ENCODE data around the gene CACNB2.
"Not testable (repeated sequence)": the region's sequence is repeated elsewhere in the genome, so short reads cannot be mapped to it uniquely, and the experiment has no call there.

The CACNB2 gene

DNA sequence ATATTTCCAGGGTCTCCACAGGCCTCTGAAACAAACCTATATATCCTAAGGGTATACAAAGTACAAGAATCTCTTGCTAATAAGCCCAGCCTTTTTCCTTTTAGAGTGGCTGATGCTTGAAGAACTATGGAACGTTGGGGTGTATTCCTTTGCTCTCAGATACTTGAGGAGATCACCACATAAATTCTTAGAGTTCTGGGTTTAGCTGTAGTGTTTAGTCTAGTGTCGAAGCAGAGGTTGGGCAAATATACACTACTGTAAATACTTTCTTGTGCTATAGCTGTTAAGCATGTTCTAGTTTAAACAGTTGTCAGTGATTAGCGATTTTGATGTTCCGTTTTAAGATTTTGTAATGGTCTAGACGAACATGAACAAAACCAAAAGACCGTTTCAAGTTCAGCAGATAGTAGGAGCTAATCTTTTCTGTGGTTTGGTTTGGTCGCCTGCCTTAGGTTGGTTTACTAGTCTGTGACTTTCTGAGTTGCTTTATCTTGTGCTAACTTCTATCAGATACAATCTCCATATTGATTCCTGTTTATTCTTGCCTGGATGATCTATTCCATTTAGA, 281.6 kb downstream of the CACNB2 start:
- FAIRE-seq: no peak
- no peak for DNase-seq (ENCODE audit: insufficient read length, low spot score)
- TF ChIP-seq TAF1 (IDR thresholded peaks at IDR 0.05; ENCODE audit: low read depth, low read length) (no peak), PAX5 (IDR thresholded peaks at IDR 0.05; ENCODE audit: insufficient read depth, low read length, severe bottlenecking) (no peak), POLR2AphosphoS5 (IDR thresholded peaks at IDR 0.05; ENCODE audit: low read depth, low read length) (no peak)

DNA sequence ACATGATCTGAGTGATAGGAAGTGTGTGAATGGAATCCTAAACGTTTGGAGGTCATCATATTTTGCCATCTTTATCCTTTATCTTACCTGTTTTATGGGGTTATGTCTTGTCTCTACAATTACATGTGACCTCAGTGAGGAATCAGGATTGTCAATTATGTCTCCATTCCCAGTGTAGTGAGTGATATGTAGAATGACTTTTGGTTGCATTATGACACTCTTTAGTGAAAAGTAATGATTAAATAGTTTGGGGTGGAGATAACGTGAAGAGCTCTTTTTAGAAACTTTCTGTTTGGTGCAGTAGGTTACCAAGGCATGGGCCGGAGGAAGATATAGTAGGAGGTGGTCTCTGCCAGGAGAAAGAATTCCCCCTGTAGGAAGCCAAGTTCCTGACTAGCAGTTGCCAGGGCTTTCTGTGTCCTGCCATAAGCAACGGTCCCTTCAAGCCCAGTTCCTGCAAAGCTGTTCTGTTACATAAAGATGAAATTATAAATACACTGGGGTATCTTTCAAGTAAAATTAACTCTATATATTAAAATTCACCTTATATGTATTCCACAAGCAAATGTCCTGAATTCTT, 282.9 kb downstream of the CACNB2 start:
- FAIRE-seq: no peak
- TF ChIP-seq POLR2AphosphoS5 (IDR thresholded peaks at IDR 0.05; ENCODE audit: low read depth, low read length): no peak
- no peak for TF ChIP-seq TAF1 (IDR thresholded peaks at IDR 0.05; ENCODE audit: low read depth, low read length)
- no peak for TF ChIP-seq SPI1 (IDR thresholded peaks at IDR 0.05; ENCODE audit: low read depth, low read length)
- TF ChIP-seq PAX5 (IDR thresholded peaks at IDR 0.05; ENCODE audit: insufficient read depth, low read length, severe bottlenecking): no peak
- no peak for TF ChIP-seq POLR2A (IDR thresholded peaks at IDR 0.05; ENCODE audit: low read depth, low read length)
- TF ChIP-seq POU2F2 (IDR thresholded peaks at IDR 0.05; ENCODE audit: low read depth, low read length): no peak
- DNase-seq (ENCODE audit: insufficient read length, low spot score): no peak

DNA sequence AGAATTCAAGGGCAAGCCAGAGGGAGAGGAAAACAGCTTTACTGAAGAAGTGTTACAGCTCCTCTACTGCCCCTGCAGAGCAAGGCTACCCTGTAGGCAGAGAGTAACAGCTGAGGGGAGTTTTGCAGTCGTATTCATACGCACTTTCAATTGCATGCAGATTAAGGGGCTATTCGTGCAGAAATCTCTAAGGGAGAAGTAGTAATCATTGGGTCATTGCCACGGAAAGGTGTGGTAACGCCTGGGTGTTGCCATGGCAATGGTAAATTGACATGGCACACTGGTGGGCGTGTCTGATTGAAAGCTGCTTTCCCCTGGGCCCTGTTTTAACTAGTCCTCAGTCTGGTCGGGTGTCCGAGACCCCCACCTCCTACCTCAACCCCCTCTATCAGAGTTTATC, 284.0 kb downstream of the CACNB2 start:
- FAIRE-seq: no peak
- no peak for DNase-seq (ENCODE audit: insufficient read length, low spot score)
- TF ChIP-seq PAX5 (IDR thresholded peaks at IDR 0.05; ENCODE audit: insufficient read depth, low read length, severe bottlenecking) (no peak), POLR2A (IDR thresholded peaks at IDR 0.05; ENCODE audit: low read depth, low read length) (no peak), SPI1 (IDR thresholded peaks at IDR 0.05; ENCODE audit: low read depth, low read length) (no peak), POLR2AphosphoS5 (IDR thresholded peaks at IDR 0.05; ENCODE audit: low read depth, low read length) (no peak), POU2F2 (IDR thresholded peaks at IDR 0.05; ENCODE audit: low read depth, low read length) (no peak), TAF1 (IDR thresholded peaks at IDR 0.05; ENCODE audit: low read depth, low read length) (no peak)

DNA sequence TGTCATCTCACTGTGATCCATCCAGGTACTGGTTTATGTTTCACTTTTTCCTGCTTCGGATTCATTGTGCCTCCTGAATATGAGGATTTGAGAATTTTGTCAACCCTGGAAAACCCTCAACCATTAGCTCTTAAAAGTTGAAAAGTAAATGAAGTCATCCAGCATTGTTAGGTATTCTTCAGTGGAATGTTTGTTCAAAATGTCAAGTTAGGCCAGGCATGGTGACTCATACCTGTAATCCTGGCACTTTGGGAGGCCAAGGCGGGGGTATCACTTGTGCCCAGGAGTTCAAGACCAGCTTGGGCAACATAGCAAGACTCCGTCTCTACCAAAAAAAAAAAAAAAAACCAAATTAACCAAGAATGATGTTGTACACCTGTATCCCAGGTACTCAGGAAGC, 289.1 kb downstream of the CACNB2 start:
- TF ChIP-seq TAF1 (IDR thresholded peaks at IDR 0.05; ENCODE audit: low read depth, low read length): no peak
- TF ChIP-seq POU2F2 (IDR thresholded peaks at IDR 0.05; ENCODE audit: low read depth, low read length): no peak
- no peak for TF ChIP-seq POLR2A (IDR thresholded peaks at IDR 0.05; ENCODE audit: low read depth, low read length)
- TF ChIP-seq SPI1 (IDR thresholded peaks at IDR 0.05; ENCODE audit: low read depth, low read length): no peak
- no peak for TF ChIP-seq PAX5 (IDR thresholded peaks at IDR 0.05; ENCODE audit: insufficient read depth, low read length, severe bottlenecking)
- TF ChIP-seq POLR2AphosphoS5 (IDR thresholded peaks at IDR 0.05; ENCODE audit: low read depth, low read length): no peak
- DNase-seq (ENCODE audit: insufficient read length, low spot score) (no peak), FAIRE-seq (no peak)

DNA sequence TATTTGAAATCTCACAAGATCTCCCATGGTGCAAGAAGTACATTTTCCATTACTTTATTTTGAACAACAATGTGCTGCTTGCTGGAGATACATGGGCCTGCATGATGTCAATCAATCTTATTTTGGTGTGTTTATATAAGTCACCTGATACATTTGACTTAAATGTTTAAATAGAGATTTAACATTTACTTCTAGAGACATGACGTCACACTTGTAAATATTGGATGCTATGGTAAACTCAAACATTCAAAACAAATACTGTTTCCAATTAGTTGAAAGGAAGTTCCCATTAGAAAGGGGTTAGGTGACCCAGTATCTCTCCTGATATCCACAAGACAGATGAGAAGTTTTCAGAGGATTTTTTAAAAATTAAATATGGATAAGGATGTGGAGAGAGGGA, 296.7 kb downstream of the CACNB2 start:
- DNase-seq (ENCODE audit: insufficient read length, low spot score) (no peak), FAIRE-seq (no peak)
- no peak for TF ChIP-seq SPI1 (IDR thresholded peaks at IDR 0.05; ENCODE audit: low read depth, low read length)

DNA sequence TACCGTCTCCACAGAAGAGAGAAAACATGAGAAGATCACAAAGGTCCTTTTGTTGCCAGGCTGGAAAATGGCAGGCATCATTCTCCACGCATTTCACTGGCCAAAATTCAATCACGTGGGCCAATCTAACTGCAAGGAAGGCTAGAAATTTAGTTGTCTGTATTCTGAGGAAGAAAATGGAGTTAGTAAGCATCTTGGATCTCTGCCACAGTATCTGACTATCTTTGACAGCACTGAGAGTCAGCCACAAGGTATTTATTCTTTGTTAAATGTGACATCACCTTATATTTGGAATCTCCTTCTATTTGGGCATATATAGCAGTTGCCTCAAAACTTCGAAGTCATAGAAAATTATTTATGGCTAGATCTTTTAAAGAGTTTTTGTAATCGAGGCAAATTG, 297.3 kb downstream of the CACNB2 start:
- FAIRE-seq: no peak
- DNase-seq (ENCODE audit: insufficient read length, low spot score): no peak
- TF ChIP-seq POLR2A (IDR thresholded peaks at IDR 0.05; ENCODE audit: low read depth, low read length) (no peak), TAF1 (IDR thresholded peaks at IDR 0.05; ENCODE audit: low read depth, low read length) (no peak), SPI1 (IDR thresholded peaks at IDR 0.05; ENCODE audit: low read depth, low read length) (no peak)

DNA sequence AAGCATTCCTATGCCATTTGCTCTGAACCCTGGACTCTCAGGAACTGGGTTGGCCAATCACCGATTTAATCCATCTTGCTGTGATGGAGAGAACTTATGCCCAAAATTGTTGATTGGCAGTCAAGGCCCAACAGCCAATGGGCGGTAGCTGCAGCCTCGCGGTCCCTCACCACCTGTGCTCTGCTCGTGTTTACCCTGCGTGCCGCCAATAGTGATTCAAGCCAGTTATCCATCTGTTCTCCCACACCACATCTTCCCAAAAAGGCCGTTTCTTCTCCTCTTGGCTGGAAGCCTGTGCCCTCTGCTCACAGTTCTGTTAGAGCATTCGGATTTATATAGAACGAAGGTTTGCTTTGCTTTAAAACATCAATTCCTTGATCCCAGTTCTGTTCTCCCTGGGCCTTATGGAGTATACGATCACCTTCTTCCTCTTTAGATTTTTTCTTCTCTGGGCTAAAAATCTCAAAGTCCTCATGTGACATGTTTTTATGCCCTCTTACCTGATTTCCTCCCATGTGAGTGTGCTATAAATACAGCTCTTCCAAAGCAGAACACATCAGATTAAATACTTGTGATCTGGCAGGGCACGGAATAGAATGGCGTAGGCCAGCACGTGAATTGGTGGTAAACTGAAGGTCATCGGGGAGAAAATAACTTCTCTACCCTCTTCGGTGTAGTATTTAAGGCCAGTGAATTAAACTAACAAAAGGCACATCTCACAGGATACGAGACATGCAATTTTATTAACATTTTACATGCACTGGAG, 298.3 kb downstream of the CACNB2 start:
- DNase-seq (ENCODE audit: insufficient read length, low spot score) (no peak), FAIRE-seq (no peak)
- no peak for TF ChIP-seq POLR2AphosphoS5 (IDR thresholded peaks at IDR 0.05; ENCODE audit: low read depth, low read length)
- no peak for TF ChIP-seq TAF1 (IDR thresholded peaks at IDR 0.05; ENCODE audit: low read depth, low read length)
- no peak for TF ChIP-seq POU2F2 (IDR thresholded peaks at IDR 0.05; ENCODE audit: low read depth, low read length)
- TF ChIP-seq PAX5 (IDR thresholded peaks at IDR 0.05; ENCODE audit: insufficient read depth, low read length, severe bottlenecking): no peak
- no peak for TF ChIP-seq SPI1 (IDR thresholded peaks at IDR 0.05; ENCODE audit: low read depth, low read length)
- no peak for TF ChIP-seq POLR2A (IDR thresholded peaks at IDR 0.05; ENCODE audit: low read depth, low read length)

DNA sequence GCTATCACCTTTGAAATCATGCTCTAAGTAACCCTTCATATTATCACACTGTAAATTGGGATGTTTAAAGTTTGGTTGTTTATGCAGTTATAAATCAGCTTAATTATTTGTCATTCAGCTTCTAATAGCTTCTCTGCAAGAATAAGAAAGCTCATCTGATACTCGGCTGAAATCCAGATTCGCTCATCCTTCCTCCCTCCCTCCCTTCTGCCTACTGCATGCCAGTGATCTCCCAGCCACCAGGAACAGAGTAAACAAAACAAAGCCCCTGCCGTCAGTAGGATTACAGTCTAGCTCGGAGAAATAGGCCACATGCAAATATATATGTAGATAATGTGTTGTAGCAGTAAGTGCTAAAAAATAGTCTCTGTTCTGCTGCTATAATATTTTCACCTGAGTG, 299.4 kb downstream of the CACNB2 start:
- FAIRE-seq (no peak), DNase-seq (ENCODE audit: insufficient read length, low spot score) (no peak)
- TF ChIP-seq POU2F2 (IDR thresholded peaks at IDR 0.05; ENCODE audit: low read depth, low read length) (no peak), TAF1 (IDR thresholded peaks at IDR 0.05; ENCODE audit: low read depth, low read length) (no peak), POLR2AphosphoS5 (IDR thresholded peaks at IDR 0.05; ENCODE audit: low read depth, low read length) (no peak), POLR2A (IDR thresholded peaks at IDR 0.05; ENCODE audit: low read depth, low read length) (no peak)

DNA sequence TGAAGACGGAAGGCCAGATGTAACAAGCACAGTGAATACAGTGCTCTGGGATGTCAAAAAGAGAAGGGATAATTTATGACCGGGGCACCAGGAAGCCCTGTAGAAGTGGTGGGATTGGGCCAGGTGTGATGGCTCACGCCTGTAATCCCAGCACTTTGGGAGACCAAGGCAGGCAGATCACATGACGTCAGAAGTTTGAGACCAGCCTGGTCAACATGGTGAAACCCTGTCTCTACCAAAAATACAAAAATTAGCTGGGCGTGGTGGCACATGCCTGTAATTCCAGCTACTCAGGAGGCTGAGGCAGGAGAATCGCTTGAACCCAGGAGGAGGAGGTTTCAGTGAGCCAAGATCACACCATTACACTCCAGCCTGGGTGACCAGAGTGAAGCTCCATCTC, 305.4 kb downstream of the CACNB2 start:
- DNase-seq (ENCODE audit: insufficient read length, low spot score); FAIRE-seq: not testable (repeated sequence)

DNA sequence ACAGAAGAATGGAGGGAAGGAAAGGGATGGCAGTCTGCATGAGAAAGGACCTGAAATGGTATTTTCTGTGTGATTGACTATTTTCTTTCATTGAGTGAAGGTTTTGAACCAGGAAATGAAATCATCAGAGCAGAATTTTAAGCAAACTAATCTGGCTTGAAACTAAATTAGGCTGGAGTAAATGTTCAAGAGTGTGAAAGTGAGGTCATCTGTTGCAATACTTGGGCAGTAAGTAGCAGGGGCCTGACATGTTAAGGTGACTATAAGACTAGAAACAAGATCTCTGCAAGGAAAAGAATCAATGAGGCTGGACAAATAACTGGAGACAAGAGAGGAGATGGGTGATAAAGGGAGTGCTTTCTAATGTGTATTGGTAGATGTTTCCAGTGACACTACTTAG, 306.0 kb downstream of the CACNB2 start:
- DNase-seq (ENCODE audit: insufficient read length, low spot score) (no peak), FAIRE-seq (no peak)
- no peak for TF ChIP-seq TAF1 (IDR thresholded peaks at IDR 0.05; ENCODE audit: low read depth, low read length)
- no peak for TF ChIP-seq POU2F2 (IDR thresholded peaks at IDR 0.05; ENCODE audit: low read depth, low read length)
- no peak for TF ChIP-seq POLR2AphosphoS5 (IDR thresholded peaks at IDR 0.05; ENCODE audit: low read depth, low read length)
- TF ChIP-seq POLR2A (IDR thresholded peaks at IDR 0.05; ENCODE audit: low read depth, low read length): no peak
- TF ChIP-seq PAX5 (IDR thresholded peaks at IDR 0.05; ENCODE audit: insufficient read depth, low read length, severe bottlenecking): no peak
- no peak for TF ChIP-seq SPI1 (IDR thresholded peaks at IDR 0.05; ENCODE audit: low read depth, low read length)
